ENCODE measurements around the gene GNAI1. TPM values are rescaled to one million over a fixed set of nuclear protein-coding genes. Genes with fewer than 3 reads are reported as not detected.

Gene GNAI1
- total RNA-seq, 1 donor from 2014 or later = 8.7 TPM

DNA sequence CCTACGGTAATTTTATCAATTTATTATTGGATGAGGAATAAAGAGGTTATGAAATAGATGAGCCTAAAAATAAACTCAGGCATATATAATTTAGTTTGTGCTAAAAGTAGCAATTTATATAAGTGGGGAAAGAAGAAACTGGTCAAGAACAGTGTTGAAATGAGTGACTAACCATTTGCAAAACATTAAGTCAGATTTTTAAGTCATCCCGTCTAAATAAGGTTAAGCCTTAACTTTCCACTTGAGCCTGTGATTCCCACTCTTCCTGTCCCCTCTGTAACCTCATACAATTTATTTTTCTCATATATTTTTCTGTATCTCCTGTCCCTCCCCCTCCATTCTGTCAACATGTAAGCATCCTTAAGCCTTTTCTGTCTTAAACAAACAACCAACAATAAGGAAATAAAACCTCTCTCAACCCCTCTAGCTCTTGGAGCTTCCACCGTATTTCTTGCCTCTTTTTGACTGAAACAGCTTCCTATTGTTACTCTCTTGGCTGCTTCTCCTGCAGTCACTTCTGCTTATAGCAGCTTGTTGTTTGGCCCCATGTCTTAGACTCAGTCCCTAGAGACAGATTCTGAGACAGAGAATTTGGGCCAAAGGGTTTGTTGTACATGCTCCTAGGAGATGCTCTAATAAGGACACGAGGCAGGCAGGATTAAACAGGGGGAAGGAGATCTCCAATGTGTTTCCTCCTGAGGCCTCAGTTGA, 109.7 kb downstream of the GNAI1 start:
- TF ChIP-seq, protein P1, sequence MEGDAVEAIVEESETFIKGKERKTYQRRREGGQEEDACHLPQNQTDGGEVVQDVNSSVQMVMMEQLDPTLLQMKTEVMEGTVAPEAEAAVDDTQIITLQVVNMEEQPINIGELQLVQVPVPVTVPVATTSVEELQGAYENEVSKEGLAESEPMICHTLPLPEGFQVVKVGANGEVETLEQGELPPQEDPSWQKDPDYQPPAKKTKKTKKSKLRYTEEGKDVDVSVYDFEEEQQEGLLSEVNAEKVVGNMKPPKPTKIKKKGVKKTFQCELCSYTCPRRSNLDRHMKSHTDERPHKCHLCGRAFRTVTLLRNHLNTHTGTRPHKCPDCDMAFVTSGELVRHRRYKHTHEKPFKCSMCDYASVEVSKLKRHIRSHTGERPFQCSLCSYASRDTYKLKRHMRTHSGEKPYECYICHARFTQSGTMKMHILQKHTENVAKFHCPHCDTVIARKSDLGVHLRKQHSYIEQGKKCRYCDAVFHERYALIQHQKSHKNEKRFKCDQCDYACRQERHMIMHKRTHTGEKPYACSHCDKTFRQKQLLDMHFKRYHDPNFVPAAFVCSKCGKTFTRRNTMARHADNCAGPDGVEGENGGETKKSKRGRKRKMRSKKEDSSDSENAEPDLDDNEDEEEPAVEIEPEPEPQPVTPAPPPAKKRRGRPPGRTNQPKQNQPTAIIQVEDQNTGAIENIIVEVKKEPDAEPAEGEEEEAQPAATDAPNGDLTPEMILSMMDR (IDR thresholded peaks at IDR 0.05) = no peak
- Histone ChIP-seq H3K27me3 (no peaks in the 10 kb centered on the region), H3K27ac (no peak overlapping the region), H3K4me1 (no peaks in the 10 kb centered on the region), H3K9me3 (no peaks in the 10 kb centered on the region), H3K4me3 (no peak overlapping the region), H3K36me3 (no peaks in the 10 kb centered on the region)
- DNase-seq (ENCODE audit: low spot score in 2 of 2) = no peak
- intact Hi-C loops (cut with DNase I) = no loop called here

DNA sequence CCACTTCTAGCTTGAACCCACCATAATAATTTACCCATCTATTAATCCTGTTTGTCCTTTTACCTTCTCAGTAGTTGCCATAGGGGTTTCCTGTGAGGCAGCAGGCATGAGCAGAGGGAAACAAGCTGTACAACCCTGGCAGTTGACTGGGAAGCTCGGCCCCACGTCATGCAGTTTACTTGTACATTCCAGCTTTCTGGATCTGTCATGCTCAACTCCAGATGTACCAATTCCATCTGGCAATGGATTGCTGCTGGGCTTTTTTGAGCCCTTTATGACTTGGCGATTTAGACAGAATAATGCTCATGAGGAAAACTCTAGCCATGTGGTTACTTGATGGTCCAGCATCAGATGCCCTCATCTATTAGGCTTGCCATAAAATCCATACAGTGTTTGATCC, 112.5 kb downstream of the GNAI1 start:
- Histone ChIP-seq H3K4me3 (no peak overlapping the region), H3K27me3 (no peaks in the 10 kb centered on the region), H3K36me3 (no peaks in the 10 kb centered on the region), H3K9me3 (no peaks in the 10 kb centered on the region), H3K27ac (no peak overlapping the region), H3K4me1 (no peaks in the 10 kb centered on the region)
- intact Hi-C loops (cut with DNase I) = no loop called here
- no peak for DNase-seq (ENCODE audit: low spot score in 2 of 2)
- TF ChIP-seq, protein P1 (IDR thresholded peaks at IDR 0.05) = no peak

DNA sequence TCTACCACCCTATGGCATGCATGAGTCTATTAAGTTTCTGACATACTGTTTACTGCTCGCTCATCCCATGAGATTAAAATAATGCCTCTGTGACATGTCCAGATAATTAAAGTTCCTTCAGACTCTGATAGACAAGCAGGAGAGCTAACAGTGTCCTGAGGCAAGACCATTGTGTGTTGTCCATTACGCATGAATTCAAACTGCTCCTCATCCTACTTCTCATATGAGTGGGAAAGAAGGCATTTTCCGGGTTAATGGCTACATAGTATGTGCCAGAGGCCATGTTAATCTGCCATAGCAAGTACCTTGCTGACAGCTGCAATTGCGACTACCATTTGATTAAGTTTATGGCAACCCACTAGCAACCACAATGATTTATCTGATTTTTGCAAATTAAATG, 113.3 kb downstream of the GNAI1 start:
- TF ChIP-seq, protein P1 (IDR thresholded peaks at IDR 0.05) = no peak
- no peak overlapping the region for H3K4me3 ChIP-seq
- H3K9me3 ChIP-seq = no peaks in the 10 kb centered on the region
- no peaks in the 10 kb centered on the region for H3K4me1 ChIP-seq
- H3K36me3 ChIP-seq = no peaks in the 10 kb centered on the region
- no peak for DNase-seq (ENCODE audit: low spot score in 2 of 2)
- H3K27me3 ChIP-seq = no peaks in the 10 kb centered on the region
- H3K27ac ChIP-seq = no peak overlapping the region
- intact Hi-C loops (cut with DNase I) = no loop called here

DNA sequence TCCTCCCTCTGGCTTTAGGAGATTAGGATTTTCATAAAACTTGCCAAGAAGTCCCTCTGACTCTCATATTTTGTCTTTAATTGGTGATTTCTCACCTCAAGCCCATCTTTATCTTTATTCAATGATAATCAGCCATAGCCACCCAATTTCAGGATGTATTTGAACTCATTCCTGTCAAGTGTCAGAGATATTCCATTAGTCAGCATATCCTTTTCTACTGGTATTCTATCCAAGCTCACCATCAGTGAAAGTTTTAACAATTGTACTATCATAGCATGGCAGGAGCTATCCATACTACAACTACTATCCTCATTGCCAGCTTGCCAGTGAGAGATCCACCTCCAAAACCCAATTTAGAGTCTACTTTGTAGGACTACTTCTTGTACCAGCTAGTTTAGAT, 114.6 kb downstream of the GNAI1 start:
- intact Hi-C loops (cut with DNase I) = no loop called here

DNA sequence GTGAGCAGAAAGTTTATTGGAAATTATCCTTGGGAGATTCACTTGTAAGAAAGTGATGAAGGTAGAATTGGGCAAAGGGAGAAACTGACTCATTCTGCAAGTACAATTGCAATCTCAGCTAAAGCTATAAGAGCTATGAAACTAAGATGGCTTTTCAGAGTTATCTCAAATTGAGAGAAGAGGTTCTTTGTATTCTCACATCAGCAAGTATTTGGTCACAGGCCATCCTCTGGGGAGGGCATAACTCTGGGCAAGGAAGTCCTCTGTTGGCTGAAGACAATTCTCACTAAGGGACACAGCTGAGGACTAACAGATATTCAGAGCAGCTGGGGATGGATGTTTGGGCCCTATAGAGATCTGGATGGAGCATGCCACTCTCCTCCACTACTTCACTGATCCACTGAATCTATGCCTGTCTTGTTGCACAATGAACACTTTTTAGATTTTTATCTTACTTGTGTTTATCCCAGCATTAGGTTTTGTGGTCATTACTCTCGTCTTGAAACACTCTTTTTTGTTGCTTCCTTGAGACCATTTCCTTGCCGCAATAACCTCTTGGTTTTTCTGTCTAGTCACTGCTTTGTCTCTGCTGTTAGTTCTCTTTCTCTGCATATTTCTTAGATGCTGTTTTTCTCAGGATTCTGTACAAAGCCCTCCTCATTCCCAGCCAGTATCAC, 115.1 kb downstream of the GNAI1 start:
- H3K4me3 ChIP-seq = no peak overlapping the region

More for the DNA sequence above, 114.6 kb downstream of the GNAI1 start:
- Histone ChIP-seq H3K4me3 (no peak overlapping the region), H3K27ac (no peak overlapping the region), H3K36me3 (no peaks in the 10 kb centered on the region), H3K9me3 (no peaks in the 10 kb centered on the region), H3K27me3 (no peaks in the 10 kb centered on the region), H3K4me1 (no peaks in the 10 kb centered on the region)
- no peak for DNase-seq (ENCODE audit: low spot score in 2 of 2)
- TF ChIP-seq, protein P1 (IDR thresholded peaks at IDR 0.05) = no peak

More for the DNA sequence above, 115.1 kb downstream of the GNAI1 start:
- Histone ChIP-seq H3K36me3 (no peaks in the 10 kb centered on the region), H3K4me1 (no peaks in the 10 kb centered on the region), H3K27ac (no peak overlapping the region), H3K27me3 (no peaks in the 10 kb centered on the region), H3K9me3 (no peaks in the 10 kb centered on the region)
- no peak for DNase-seq (ENCODE audit: low spot score in 2 of 2)
- TF ChIP-seq, protein P1 (IDR thresholded peaks at IDR 0.05) = no peak
- intact Hi-C loops (cut with DNase I) = no loop called here

All from ascending aorta (tissue), 2 donors.